Activated CD4-positive, alpha-beta T cell treated with anti-CD3 and anti-CD28 coated beads for 48 hours (primary cell): ENCODE measurements around the gene ADIG.

ENCODE experiments used
- DNase-seq: peaks from one replicate; pipeline ENCODE4 v3.0.0-alpha.2; 2020

The ADIG gene

GRCh38 chr20:38604873-38605303 is 23.9 kb downstream of the ADIG start:
- no peak for DNase-seq

GRCh38 chr20:38607351-38607750 is 26.4 kb downstream of the ADIG start:
- DNase-seq: no peak

GRCh38 chr20:38608188-38608587 is 27.2 kb downstream of the ADIG start:
- no peak for DNase-seq

- no peak for DNase-seq
Observed at GRCh38 chr20:38609815-38610214, 28.8 kb downstream of the ADIG start.

GRCh38 chr20:38610521-38610920 is 29.5 kb downstream of the ADIG start:
- no peak for DNase-seq

GRCh38 chr20:38612751-38613515 is 31.9 kb downstream of the ADIG start:
- DNase-seq: no peak

GRCh38 chr20:38615283-38615682 is 34.3 kb downstream of the ADIG start:
- DNase-seq: no peak

- DNase-seq: no peak
Observed at GRCh38 chr20:38616457-38616856, 35.5 kb downstream of the ADIG start.

GRCh38 chr20:38617011-38617829 is 36.2 kb downstream of the ADIG start:
- no peak for DNase-seq

- DNase-seq: no peak
Observed at GRCh38 chr20:38617830-38618196, 36.8 kb downstream of the ADIG start.

- no peak for DNase-seq
Observed at GRCh38 chr20:38620441-38620840, 39.4 kb downstream of the ADIG start.

- DNase-seq: no peak
Observed at GRCh38 chr20:38623061-38623460, 42.1 kb downstream of the ADIG start.

- no peak for DNase-seq
Observed at GRCh38 chr20:38624084-38624483, 43.1 kb downstream of the ADIG start.

- no peak for DNase-seq
Observed at GRCh38 chr20:38625896-38626295, 44.9 kb downstream of the ADIG start.

GRCh38 chr20:38626921-38627659 is 46.1 kb downstream of the ADIG start:
- no peak for DNase-seq

- no peak for DNase-seq
Observed at GRCh38 chr20:38628580-38629470, 47.8 kb downstream of the ADIG start.

GRCh38 chr20:38629979-38630378 is 49.0 kb downstream of the ADIG start:
- DNase-seq: no peak

GRCh38 chr20:38630727-38631126 is 49.7 kb downstream of the ADIG start:
- DNase-seq: no peak

GRCh38 chr20:38631155-38632022 is 50.4 kb downstream of the ADIG start:
- DNase-seq: no peak

- peak; percentile 75 for DNase-seq
Observed at GRCh38 chr20:38633577-38634093, 52.6 kb downstream of the ADIG start.

- no peak for DNase-seq
Observed at GRCh38 chr20:38635721-38636288, 54.8 kb downstream of the ADIG start.
